GM19043 (cell line): ENCODE measurements around the gene GJB1.

Experiments
- ATAC-seq: cut with Tn5 transposase; IDR thresholded peaks from one replicate; pipeline ENCODE4 v1.9.1; 2021; ENCODE audit warnings: low read depth; ENCODE audit not compliant: unreplicated experiment

The GJB1 gene

GRCh38 chrX:71214604-71215337, 8.3 kb upstream of the GJB1 start:
- no peak for ATAC-seq

- no peak for ATAC-seq
Measured at GRCh38 chrX:71215338-71215912, 7.6 kb upstream of the GJB1 start.

- no peak for ATAC-seq
Measured at GRCh38 chrX:71216485-71216884, 6.5 kb upstream of the GJB1 start.

GRCh38 chrX:71217298-71217697, 5.7 kb upstream of the GJB1 start:
- ATAC-seq: no peak

- ATAC-seq: no peak
Measured at GRCh38 chrX:71221145-71221544, 1.9 kb upstream of the GJB1 start.

GRCh38 chrX:71224098-71224708, 1.2 kb downstream of the GJB1 start:
- ATAC-seq: no peak

- no peak for ATAC-seq
Measured at GRCh38 chrX:71225009-71225408, 2.0 kb downstream of the GJB1 start.

GRCh38 chrX:71225676-71226075, 2.7 kb downstream of the GJB1 start:
- ATAC-seq: no peak

GRCh38 chrX:71227370-71228062, 4.5 kb downstream of the GJB1 start:
- ATAC-seq: no peak

- no peak for ATAC-seq
Measured at GRCh38 chrX:71228063-71228642, 5.1 kb downstream of the GJB1 start.

GRCh38 chrX:71235482-71235881, 12.5 kb downstream of the GJB1 start:
- ATAC-seq: no peak

GRCh38 chrX:71236836-71237235, 13.8 kb downstream of the GJB1 start:
- no peak for ATAC-seq

GRCh38 chrX:71239781-71240180, 16.8 kb downstream of the GJB1 start:
- no peak for ATAC-seq

- no peak for ATAC-seq
Measured at GRCh38 chrX:71241301-71241700, 18.3 kb downstream of the GJB1 start.

- ATAC-seq: no peak
Measured at GRCh38 chrX:71244359-71245128, 21.5 kb downstream of the GJB1 start.

GRCh38 chrX:71245159-71245558, 22.1 kb downstream of the GJB1 start:
- ATAC-seq: no peak

- ATAC-seq: no peak
Measured at GRCh38 chrX:71250841-71251240, 27.8 kb downstream of the GJB1 start.

- no peak for ATAC-seq
Measured at GRCh38 chrX:71251466-71251973, 28.5 kb downstream of the GJB1 start.

- ATAC-seq: no peak
Measured at GRCh38 chrX:71252221-71252620, 29.2 kb downstream of the GJB1 start.
